ENCODE measurements around the gene PREB.

The PREB gene

GRCh38 chr2:27152102-27152795, 17.8 kb upstream of the PREB start:
- Histone ChIP-seq H3K4me3 (ENCODE audit: insufficient read depth, low read length, poor library complexity, severe bottlenecking) (no peak overlapping the region), H2AFZ (ENCODE audit: low read depth, low read length, severe bottlenecking) (no peak overlapping the region), H3K27me3 (ENCODE audit: low read length) (no peaks in the 10 kb centered on the region), H3F3A (ENCODE audit: insufficient read depth) (no peaks in the 10 kb centered on the region), H3K4me2 (ENCODE audit: low read depth, low read length, poor library complexity, severe bottlenecking) (no peak overlapping the region), H3K79me2 (ENCODE audit: insufficient read depth, low read length) (no peaks in the 10 kb centered on the region), H3K9ac (ENCODE audit: low read length) (no peak overlapping the region), H3K27ac (ENCODE audit: low read depth, low read length) (no peak overlapping the region), H3K9me3 (ENCODE audit: insufficient read depth, low read length) (no peaks in the 10 kb centered on the region), H4K20me1 (ENCODE audit: low read depth, low read length) (no peaks in the 10 kb centered on the region), H3K9me2 (replicated peaks; ENCODE audit: insufficient read depth, low read length) (no peaks in the 10 kb centered on the region), H3K36me3 (ENCODE audit: low read length) (no peaks in the 10 kb centered on the region)
- no peak for TF ChIP-seq CTCF (IDR thresholded peaks at IDR 0.05; ENCODE audit: insufficient read depth, low read length, poor library complexity, severe bottlenecking)
- TF ChIP-seq EZH2phosphoT487 (conservative IDR thresholded peaks at IDR 0.05; ENCODE audit: low read length): no peak

GRCh38 chr2:27150639-27151230, 16.3 kb upstream of the PREB start:
- H3K9me2 ChIP-seq (replicated peaks; ENCODE audit: insufficient read depth, low read length): no peaks in the 10 kb centered on the region
- no peak overlapping the region for H3K4me2 ChIP-seq (ENCODE audit: low read depth, low read length, poor library complexity, severe bottlenecking)
- H3K27me3 ChIP-seq (ENCODE audit: low read length): no peaks in the 10 kb centered on the region
- H3K9me3 ChIP-seq (ENCODE audit: insufficient read depth, low read length): no peaks in the 10 kb centered on the region
- TF ChIP-seq CTCF (IDR thresholded peaks at IDR 0.05; ENCODE audit: insufficient read depth, low read length, poor library complexity, severe bottlenecking) (no peak), EZH2phosphoT487 (conservative IDR thresholded peaks at IDR 0.05; ENCODE audit: low read length) (no peak)
- H3K79me2 ChIP-seq (ENCODE audit: insufficient read depth, low read length): no peaks in the 10 kb centered on the region
- no peaks in the 10 kb centered on the region for H3K36me3 ChIP-seq (ENCODE audit: low read length)
- H2AFZ ChIP-seq (ENCODE audit: low read depth, low read length, severe bottlenecking): no peak overlapping the region
- no peak overlapping the region for H3K4me3 ChIP-seq (ENCODE audit: insufficient read depth, low read length, poor library complexity, severe bottlenecking)
- no peaks in the 10 kb centered on the region for H4K20me1 ChIP-seq (ENCODE audit: low read depth, low read length)
- no peaks in the 10 kb centered on the region for H3F3A ChIP-seq (ENCODE audit: insufficient read depth)
- H3K27ac ChIP-seq (ENCODE audit: low read depth, low read length): no peak overlapping the region
- H3K9ac ChIP-seq (ENCODE audit: low read length): no peak overlapping the region

GRCh38 chr2:27149570-27150405, 15.4 kb upstream of the PREB start:
- Histone ChIP-seq H3K27ac (ENCODE audit: low read depth, low read length) (no peak overlapping the region), H3K9ac (ENCODE audit: low read length) (no peak overlapping the region), H3K4me3 (ENCODE audit: insufficient read depth, low read length, poor library complexity, severe bottlenecking) (no peak overlapping the region), H3K36me3 (ENCODE audit: low read length) (no peaks in the 10 kb centered on the region), H2AFZ (ENCODE audit: low read depth, low read length, severe bottlenecking) (no peak overlapping the region), H3K9me2 (replicated peaks; ENCODE audit: insufficient read depth, low read length) (no peaks in the 10 kb centered on the region), H4K20me1 (ENCODE audit: low read depth, low read length) (no peaks in the 10 kb centered on the region), H3K4me2 (ENCODE audit: low read depth, low read length, poor library complexity, severe bottlenecking) (no peak overlapping the region), H3K9me3 (ENCODE audit: insufficient read depth, low read length) (no peaks in the 10 kb centered on the region), H3K27me3 (ENCODE audit: low read length) (no peaks in the 10 kb centered on the region), H3K79me2 (ENCODE audit: insufficient read depth, low read length) (no peaks in the 10 kb centered on the region), H3F3A (ENCODE audit: insufficient read depth) (no peaks in the 10 kb centered on the region)
- TF ChIP-seq EZH2phosphoT487 (conservative IDR thresholded peaks at IDR 0.05; ENCODE audit: low read length) (no peak), CTCF (IDR thresholded peaks at IDR 0.05; ENCODE audit: insufficient read depth, low read length, poor library complexity, severe bottlenecking) (no peak)
